Activated B cell treated with CpG ODN at 0.5 μM for 24 hours (primary cell): ENCODE data around the gene RPL18. TPM values are rescaled to one million over a fixed set of nuclear protein-coding genes. Genes with fewer than 3 reads are reported as not detected.

Experiments
- ATAC-seq: fragments of 200-7000 bp; cut with Tn5 transposase; one replicate; pipeline ENCODE4 v1.10.0; 2021; ENCODE audit warnings: low read depth, mild to moderate bottlenecking, moderate library complexity
- CTCF ChIA-PET: fragments of 350-600 bp; sonication (Branson Sonifier 250); formaldehyde crosslinking; loops from one replicate; lab custom pipeline; 2021; ENCODE audit warnings: antibody characterized with exemption; lab: Charles Lee
- POLR2A ChIA-PET: fragments of 350-600 bp; sonication (Branson Sonifier 250); formaldehyde crosslinking; loops from one replicate; lab custom pipeline; 2021; ENCODE audit warnings: antibody characterized with exemption; lab: Charles Lee
- DNase-seq: peaks from one replicate; pipeline ENCODE4 v3.0.0; 2022
- H3K27ac Mint-ChIP-seq: one replicate; pipeline ENCODE4 v1.8.0; 2020; ENCODE audit warnings: mixed read lengths
- H3K27me3 Mint-ChIP-seq: one replicate; pipeline ENCODE4 v1.8.0; 2021; ENCODE audit warnings: mixed read lengths
- H3K36me3 Mint-ChIP-seq: one replicate; pipeline ENCODE4 v1.8.0; 2021; ENCODE audit warnings: low read depth, mixed read lengths
- H3K4me1 Mint-ChIP-seq: one replicate; pipeline ENCODE4 v1.8.0; 2021; ENCODE audit warnings: mixed read lengths
- H3K4me3 Mint-ChIP-seq: one replicate; pipeline ENCODE4 v1.8.0; 2020; ENCODE audit warnings: mild to moderate bottlenecking, mixed read lengths
- H3K9me3 Mint-ChIP-seq: one replicate; pipeline ENCODE4 v1.8.0; 2020; ENCODE audit warnings: mixed read lengths
- intact Hi-C: fragments of 100-400 bp; cut with micrococcal nuclease; formaldehyde crosslinking; loops from one replicate; pipeline ENCODE4 v1.15.1; 2024
- total RNA-seq: library from RNA; stranded (reverse); gene quantifications from 2 replicates; pipeline ENCODE4 v1.2.3, GENCODE V29; 2022
- TF ChIP-seq, protein P1 (sequence below): fragments of 200-600 bp; IDR thresholded peaks from one replicate; pipeline ENCODE4 v1.8.0; 2022; ENCODE audit warnings: antibody characterized with exemption, mild to moderate bottlenecking

Gene RPL18
- total RNA-seq, 1 donor from 2014 or later, result 2,427 TPM

DNA sequence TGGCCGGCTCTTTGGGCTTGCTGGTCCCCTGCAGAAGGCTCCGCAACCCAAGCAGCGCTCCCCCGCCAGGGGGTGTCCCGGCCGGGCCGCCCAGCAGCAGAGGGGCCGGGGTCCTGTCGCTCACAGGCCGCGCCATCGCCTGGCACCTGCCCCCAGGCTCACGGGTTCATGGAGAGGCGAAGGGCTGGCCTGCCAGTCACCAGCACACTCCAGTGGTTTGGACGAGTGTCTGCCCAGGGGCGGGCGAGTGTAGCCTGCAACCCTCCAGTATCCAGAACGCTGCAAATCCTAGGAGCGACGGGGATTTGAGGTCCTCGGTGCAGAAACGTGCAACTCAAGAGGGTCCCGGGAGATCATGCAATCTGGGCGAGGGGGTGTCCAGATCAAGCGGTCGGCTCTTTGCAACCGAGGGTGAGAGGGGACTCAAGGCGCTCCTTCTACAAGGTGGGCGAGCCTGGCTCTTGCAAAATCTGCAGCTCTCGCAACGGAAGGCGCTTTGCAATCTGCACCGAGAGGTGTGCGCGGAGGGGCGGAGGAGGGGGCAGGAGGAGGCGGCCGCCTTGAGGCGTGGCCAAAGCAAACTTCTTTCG lies 18.0 kb upstream of the RPL18 start, which contains the start of gene DBP:
TSS of gene DBP (minus strand) at position 521 of the 590 bp plus-strand sequence. CDS start at position 136, 385 bp downstream.
- DNase-seq (no peak), ATAC-seq (no peak)
- POLR2A ChIA-PET, result interaction anchor here (0.9 to 4.8 kb wide), 9 partner anchors 9 to 387 kb away, joined by 3 to 67 read pairs (median 19); partner anchors contain the start of genes CA11, RPL18 and SPHK2
- TF ChIP-seq, protein P1, sequence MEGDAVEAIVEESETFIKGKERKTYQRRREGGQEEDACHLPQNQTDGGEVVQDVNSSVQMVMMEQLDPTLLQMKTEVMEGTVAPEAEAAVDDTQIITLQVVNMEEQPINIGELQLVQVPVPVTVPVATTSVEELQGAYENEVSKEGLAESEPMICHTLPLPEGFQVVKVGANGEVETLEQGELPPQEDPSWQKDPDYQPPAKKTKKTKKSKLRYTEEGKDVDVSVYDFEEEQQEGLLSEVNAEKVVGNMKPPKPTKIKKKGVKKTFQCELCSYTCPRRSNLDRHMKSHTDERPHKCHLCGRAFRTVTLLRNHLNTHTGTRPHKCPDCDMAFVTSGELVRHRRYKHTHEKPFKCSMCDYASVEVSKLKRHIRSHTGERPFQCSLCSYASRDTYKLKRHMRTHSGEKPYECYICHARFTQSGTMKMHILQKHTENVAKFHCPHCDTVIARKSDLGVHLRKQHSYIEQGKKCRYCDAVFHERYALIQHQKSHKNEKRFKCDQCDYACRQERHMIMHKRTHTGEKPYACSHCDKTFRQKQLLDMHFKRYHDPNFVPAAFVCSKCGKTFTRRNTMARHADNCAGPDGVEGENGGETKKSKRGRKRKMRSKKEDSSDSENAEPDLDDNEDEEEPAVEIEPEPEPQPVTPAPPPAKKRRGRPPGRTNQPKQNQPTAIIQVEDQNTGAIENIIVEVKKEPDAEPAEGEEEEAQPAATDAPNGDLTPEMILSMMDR, result no peak
- CTCF ChIA-PET, result interaction anchor here (1.2 kb wide), 1 partner anchor 9 kb away, joined by 3 read pairs; the partner anchor contains the start of gene CA11
- H3K4me3 Mint-ChIP-seq, result peak within 1 kb of the TSS; percentile 93
- H3K27ac Mint-ChIP-seq, result peak within 1 kb of the TSS; percentile 99
- intact Hi-C loops, result loop anchor here (1.0 to 10.0 kb wide), 9 partner anchors 18 to 1176 kb away; partner anchors contain the start of genes C19orf73, FTL, FUZ and LIN7B
- no peaks in the 10 kb centered on the region for H3K9me3 Mint-ChIP-seq
- no peaks in the 10 kb centered on the region for H3K27me3 Mint-ChIP-seq
- H3K4me1 Mint-ChIP-seq, result peaks cover 70% of the 10 kb centered on the region
- H3K36me3 Mint-ChIP-seq, result peaks cover 15% of the 10 kb centered on the region

DNA sequence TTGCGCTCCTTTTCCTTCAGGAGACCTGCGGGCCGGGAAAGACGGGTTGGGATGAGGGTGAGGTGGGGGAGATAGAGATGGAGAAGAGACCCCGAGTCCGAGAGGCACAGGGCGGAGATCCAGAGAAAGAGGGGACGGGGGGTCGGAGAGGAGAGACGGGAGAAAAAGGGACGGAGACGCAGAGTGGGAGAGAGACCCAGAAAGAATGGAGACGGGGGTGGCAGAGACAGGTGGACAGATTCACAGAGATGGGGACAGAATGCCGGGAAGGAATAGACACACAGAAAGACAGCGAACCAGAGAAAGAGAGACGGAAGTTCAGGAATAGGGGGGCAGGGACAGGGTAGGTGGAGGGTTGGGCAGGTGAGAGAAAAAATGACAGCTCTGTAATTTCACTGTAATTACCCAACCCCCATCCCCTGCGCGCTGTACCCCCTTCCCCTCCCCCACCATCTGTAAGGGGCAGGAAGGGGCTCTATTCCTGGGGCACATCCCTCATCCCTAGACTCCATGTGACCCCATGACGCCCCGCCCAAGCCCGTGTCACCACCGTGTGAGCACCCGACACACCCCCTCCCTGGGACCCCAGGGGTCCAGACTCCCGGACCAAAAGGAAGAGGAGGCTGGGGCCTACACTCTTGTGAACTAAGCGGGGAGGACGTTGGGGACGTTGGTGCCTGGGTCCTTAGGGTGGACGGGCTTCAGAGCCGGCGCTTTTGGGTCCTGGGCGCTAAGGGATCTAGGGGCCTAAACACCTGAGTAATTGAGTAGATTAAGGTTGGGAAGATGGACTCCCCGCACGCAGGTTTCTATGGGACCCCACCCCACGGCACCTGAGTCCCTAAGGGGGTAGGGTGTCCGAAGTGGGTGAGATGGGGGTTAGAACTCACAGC lies 17.2 kb upstream of the RPL18 start:
- H3K4me1 Mint-ChIP-seq, result peaks cover 65% of the 10 kb centered on the region
- POLR2A ChIA-PET, result interaction anchor here (0.5 to 4.8 kb wide), 9 partner anchors 9 to 1287 kb away, joined by 3 to 67 read pairs (median 19); partner anchors contain the start of genes CA11, DHX34, RPL18 and SPHK2
- ATAC-seq (no peak), DNase-seq (no peak)
- no peaks in the 10 kb centered on the region for H3K27me3 Mint-ChIP-seq
- no peaks in the 10 kb centered on the region for H3K9me3 Mint-ChIP-seq
- TF ChIP-seq, protein P1, result no peak
- peaks cover 21% of the 10 kb centered on the region for H3K36me3 Mint-ChIP-seq
- CTCF ChIA-PET, result interaction anchor here (1.2 kb wide), 1 partner anchor 10 kb away, joined by 3 read pairs; the partner anchor contains the start of gene CA11
- H3K27ac Mint-ChIP-seq, result peak overlapping the region; percentile 99
- intact Hi-C loops, result loop anchor here (2.0 to 10.0 kb wide), 8 partner anchors 13 to 1177 kb away; partner anchors contain the start of genes C19orf73, FTL, FUZ and LIN7B
- H3K4me3 Mint-ChIP-seq, result peak overlapping the region; percentile 93

DNA sequence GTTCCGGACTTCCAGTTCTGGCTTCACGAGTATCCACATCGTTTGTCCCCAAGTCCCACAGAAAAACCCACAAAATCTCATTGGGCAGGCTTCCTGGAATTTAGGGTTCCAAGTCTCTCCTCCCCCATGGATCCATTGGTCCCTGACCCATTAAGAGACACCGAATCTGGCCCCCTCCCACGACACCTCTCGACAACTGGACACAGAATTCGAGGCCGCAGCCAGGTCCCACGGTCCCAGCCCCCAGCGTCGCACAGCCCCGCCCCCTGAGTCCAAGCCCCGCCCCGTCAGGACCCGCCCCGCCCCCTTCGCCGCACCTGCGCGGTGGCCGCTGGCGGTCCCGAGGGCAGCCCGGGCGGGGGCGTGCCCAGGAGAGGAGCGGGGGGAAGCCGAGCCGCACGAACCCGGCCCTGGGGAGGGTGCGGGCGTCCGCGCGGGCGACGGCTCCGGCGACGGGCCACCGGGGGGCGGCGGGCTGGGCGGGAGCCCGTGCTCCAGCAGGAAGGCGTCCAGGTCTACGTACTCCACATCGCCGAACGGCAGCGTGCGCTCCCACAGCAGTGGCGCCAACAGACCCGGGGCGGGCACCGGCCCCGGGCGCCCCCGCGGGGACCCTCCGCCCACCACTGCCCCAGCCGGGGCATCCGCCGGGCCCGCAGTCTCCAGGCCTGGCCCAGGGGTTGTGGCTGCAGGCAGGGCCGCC lies 16.4 kb upstream of the RPL18 start:
- ATAC-seq (peak; percentile 26), DNase-seq (peak; percentile 80)
- peak overlapping the region; percentile 99 for H3K27ac Mint-ChIP-seq
- TF ChIP-seq, protein P1, result no peak
- no peaks in the 10 kb centered on the region for H3K27me3 Mint-ChIP-seq
- H3K36me3 Mint-ChIP-seq, result peaks cover 28% of the 10 kb centered on the region
- H3K4me3 Mint-ChIP-seq, result peak overlapping the region; percentile 93
- intact Hi-C loops, result loop anchor here (2.0 to 10.0 kb wide), 6 partner anchors 13 to 1042 kb away; partner anchors contain the start of genes C19orf73, LIN7B, PPFIA3 and PRMT1
- no peaks in the 10 kb centered on the region for H3K9me3 Mint-ChIP-seq
- ChIA-PET CTCF (no interaction called here), POLR2A (interaction anchor here (0.6 to 4.8 kb wide), 10 partner anchors 9 to 19 kb away, joined by 3 to 67 read pairs (median 23); partner anchors contain the start of genes CA11, RPL18 and SPHK2)
- peaks cover 61% of the 10 kb centered on the region for H3K4me1 Mint-ChIP-seq

DNA sequence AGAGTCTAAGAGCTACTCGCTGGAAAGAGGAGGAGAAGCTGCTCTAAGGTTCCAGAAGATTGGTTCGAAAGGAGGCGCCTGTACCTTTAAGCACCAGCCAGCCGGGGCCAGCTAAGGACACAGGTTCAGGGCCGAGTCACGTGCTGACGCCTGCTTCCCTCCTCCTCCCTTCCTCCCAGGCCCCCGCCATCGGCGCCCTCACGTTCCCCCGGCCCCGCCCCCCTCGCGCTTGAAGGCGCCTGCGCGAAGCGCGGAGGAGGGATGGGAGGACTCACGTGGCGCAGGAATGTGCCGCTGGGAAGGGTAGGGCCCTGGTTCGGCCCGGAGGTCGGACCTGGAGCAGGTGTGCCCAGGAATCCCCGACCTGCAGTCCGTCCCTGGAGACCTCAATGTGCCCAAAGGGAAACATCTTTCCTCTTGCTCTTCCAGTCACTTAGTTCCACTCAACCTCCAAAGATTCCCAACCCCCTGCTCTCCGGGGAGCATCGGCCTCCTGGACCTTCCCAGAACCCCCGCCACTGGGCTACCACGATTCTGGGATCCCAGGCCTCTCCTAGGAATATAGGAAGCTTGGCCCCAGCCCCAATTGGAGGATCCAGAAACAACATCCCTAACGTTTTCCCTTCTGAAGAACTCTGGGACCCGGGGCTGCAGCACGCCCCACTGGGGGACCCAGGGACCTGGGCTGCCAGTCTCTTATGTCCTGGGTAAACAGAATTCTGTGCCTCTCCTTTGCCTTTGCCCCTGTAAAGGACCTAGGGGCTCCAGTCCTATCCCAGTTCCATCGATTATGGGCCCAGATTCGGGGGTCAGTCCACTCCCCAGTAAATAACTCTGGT lies 15.7 kb upstream of the RPL18 start:
- ChIA-PET POLR2A (interaction anchor here (0.6 to 2.6 kb wide), 12 partner anchors 10 to 385 kb away, joined by 3 to 32 read pairs (median 6); partner anchors contain the start of genes CA11, RPL18 and SPHK2), CTCF (interaction anchor here (0.6 to 1.8 kb wide), 4 partner anchors 11 to 45 kb away, joined by 3 to 11 read pairs (median 5); partner anchors contain the start of genes CA11, RPL18 and SPHK2)
- Mint-ChIP-seq H3K27me3 (no peaks in the 10 kb centered on the region), H3K4me3 (peak overlapping the region; percentile 77), H3K36me3 (peaks cover 31% of the 10 kb centered on the region), H3K4me1 (peaks cover 56% of the 10 kb centered on the region), H3K27ac (peak overlapping the region; percentile 84), H3K9me3 (no peaks in the 10 kb centered on the region)
- intact Hi-C loops, result loop anchor here (1.0 to 10.0 kb wide), 7 partner anchors 10 to 1043 kb away; partner anchors contain the start of genes C19orf73, LIN7B, PPFIA3 and PRMT1
- peak; percentile 87 for DNase-seq
- TF ChIP-seq, protein P1, result no peak
- peak; percentile 16 for ATAC-seq
